ENCODE data around the gene PEPD.

PEPD gene

DNA sequence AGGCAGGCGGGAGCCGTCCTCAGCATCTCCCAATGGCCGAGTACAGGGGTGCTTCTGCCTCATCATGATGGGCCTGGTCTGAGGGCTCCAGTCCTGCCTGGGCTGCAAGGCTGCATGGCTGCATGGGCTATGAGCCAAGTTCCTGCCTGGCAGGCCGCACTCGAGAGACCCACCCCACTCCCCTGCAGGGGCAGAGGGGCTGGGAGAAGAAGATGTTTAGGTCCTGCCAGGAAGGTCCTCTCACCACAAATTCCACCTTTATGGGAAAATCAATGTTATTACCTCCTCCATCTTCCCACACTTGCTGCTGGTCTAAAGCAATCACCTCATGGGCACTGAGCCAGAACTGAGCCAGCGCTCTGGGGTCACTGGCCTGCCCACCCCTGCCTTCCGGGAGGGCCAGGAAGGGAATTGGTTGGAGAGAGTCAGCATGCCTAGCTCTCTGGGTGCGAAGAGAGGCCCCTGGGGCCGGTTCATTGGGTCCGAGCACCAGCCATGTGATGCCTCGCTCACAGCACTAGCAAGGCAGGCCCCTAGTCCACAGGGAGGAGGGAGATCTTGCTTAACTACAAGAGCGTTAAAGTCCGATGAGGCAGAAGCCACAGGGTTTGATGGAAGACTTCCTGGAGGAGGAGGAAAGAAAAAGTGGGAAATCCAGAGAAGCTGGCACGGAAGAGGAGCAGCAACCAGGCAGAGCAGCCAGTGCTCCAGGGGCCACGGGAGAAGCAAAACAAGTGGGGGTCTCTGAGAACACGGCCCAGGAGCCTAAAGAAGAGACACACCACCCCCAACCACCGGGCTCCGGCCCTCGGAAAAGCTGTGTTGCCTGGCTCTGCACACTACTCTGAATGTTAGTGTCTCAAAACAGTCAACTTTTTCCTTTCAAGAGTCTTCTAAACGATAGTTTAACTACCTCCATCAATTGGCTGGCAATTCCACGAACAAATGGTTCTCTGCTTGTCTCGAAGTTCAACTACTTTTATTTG lies 84.9 kb downstream of the PEPD start:
- DNase-seq, result no peak

DNA sequence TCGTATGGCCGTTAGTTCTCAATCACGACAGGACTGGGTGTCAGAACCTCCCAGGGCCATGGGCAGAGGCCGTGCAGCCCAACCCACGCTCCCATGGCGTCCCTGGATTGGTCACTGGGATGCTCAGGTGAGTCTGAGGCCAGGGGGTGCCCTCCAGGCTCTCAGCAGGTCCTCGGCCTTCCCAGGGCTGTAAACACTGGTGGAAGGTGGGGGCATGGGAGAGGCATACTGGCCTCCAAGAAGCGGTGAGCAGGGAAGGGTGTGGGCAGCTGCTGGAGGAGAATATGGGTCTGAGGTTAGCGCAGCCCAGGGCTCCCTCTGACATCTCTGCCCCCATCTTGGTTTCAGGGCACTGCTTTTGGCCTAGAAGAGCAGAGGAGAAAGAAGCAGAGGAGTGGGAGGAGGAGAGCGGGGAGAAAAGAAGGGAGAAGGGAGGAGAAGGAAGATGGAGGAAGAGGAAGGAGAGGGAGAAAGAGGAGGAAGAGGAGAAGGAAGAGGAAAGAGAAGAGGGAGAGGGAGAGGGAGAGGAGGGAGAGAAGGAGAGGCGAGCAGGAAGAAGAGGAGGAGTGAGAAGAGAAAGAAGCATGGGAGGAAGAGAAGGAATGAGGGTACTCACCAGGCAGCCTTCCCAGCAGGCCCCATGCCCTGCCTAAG lies 85.8 kb downstream of the PEPD start:
- no peak for DNase-seq

DNA sequence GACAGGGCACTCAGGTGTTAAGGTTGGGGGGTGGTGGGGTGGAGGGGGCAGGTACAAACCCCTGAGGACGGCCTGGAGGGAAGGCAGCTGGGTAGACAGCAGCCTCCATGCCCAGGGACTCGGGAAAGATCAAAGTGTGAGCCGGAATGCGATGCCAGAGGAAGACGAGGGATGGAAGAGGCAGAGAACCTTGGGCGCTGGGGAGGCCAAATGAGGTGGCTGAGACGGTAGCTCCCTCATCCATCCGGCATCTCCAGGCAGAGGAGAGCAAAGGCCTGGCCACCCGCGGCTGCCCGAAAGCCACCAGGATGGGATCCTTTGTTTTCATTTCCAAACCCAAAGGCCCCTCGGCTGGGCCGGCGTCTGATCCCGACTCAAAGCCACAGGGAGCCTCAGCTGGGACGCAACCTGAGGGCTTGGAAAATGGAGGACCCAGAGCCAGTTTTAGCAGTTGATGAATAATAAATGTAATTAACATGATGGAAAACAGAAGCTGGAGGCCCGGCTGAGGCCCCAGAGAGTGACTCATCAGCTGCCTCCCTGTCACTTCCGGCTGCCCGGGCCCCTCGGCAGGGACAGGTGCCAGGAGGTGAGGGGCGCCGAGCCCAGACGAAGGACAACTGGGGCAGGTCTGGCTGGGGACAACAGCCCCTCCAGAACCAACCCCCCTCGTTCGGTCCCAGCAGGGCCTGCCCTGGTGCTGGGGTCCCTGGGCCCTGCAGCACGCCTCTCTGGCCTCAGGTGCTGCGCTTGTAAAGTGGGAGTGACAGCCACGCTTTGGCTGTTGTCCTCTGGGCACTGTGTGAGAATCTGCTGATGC lies 86.5 kb downstream of the PEPD start:
- no peak for DNase-seq

DNA sequence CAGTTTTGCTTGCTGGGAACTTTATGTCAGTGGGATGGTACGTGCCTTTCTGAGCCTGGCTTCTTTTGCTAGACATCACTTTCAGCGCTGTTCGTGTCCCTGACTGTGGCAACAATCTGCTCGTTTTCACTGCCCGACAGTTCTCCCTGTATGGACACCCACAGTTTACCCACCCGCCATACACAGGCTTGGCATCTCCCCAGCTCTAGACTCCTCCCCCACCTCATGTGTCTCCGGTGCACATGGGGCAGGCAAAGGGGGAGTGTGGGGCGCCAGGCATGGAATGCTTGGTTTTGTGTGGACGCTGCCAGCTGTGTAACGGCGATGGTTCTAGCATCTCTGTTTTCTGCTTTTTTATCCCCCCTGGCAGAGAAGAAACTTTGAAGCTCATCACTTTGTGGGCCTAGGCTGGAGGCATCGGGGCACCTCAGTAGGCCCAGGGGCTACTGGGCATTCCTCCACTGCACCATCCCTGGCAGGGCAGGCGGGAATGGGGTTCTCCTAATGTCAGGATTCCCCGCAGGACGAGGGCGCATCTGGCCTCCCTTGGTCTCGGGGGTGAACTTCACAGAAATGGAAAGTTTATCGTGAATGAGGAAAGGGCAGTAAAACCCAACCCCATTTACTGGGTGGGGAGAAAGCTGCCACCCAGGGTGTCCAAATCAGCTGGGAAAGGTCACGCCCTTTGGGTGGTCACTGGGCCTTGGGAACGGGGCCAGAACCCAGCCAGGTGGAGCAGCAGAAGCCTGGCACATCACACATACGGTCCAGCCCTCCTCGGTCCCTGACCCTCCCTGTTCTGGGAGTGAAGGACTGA lies 87.3 kb downstream of the PEPD start:
- DNase-seq, result no peak

DNA sequence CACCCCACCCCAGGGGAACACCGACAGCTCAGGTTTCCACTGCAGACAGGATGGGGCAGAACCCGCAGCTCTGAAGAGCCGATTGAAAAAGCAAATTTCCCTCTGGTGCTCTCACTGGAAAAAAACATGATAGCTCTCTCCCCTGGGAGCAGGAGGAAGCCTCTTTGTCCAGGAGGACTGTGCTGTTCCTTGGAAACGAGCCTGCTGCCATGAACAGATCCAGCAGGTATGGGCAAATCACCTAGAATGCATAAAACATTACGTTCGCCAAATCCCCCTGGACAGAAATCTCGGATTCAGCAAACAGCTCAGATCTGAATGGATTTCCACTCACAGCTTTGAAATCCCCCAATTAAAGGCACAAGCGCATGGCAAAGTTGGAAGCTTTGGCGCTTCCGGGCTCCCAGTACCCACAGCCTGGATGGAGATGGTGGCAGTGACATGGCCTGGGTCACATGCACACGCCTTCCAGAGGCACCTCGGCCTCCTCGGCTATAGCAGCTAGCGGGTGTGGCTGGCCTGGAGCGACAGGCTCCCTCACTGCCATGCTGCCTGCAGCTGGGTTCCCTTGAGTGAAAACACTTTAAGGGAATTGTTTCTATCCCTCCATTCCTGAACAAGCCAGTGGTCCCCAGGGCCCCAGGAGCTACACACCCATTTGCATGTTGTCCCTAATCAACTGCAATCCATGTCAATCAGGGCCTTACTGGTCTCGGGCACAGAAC lies 89.0 kb downstream of the PEPD start:
- no peak for DNase-seq

DNA sequence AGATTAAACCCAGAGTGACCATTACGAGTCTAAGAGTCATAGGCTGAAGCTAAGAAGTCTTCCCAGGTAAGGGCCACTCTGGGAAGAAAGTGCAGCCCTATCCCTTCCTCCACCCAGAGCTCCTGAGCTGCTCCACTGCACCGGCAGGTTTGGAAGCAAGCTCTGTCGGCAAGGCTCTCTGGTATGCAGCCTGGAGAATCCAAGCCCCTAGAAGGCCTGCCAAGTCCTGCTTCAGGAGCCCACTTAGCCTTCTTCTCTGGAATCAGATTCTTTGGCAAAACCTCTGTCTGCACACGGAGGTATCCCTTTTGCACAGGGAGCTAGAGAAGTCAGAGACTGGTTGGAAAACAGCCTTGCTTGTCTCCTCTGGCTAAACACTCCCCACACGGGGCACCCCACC lies 89.6 kb downstream of the PEPD start:
- DNase-seq, result no peak

DNA sequence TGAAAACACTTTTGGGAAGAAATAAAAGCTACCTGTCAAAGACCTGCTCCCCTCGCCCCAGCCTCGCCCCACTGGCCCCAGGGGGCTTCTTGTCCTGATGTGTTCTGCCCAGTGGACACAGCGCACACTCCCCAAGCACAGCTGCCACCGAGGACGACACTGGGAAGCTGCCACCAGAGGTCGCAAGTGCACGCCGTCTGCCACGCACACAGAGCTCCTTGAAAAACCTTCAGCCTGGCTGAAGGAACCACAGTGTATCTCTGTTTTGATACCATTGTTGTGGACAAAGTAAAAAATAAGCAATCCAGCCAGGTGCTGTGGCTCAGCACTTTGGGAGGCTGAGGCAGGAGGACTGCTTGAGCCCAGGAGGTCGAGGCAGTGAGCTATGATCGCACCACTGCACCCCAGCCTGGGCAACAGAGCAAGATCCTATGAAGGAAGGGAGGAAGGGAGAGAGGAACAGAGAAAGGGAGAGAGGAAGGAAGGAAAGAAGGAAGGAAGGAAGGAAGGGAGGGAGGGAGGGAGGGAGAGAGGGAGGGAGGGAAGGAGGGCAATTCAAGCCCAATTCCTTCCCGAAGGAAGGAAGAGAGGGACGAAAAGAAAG lies 90.8 kb downstream of the PEPD start:
- peak; percentile 76 for DNase-seq

DNA sequence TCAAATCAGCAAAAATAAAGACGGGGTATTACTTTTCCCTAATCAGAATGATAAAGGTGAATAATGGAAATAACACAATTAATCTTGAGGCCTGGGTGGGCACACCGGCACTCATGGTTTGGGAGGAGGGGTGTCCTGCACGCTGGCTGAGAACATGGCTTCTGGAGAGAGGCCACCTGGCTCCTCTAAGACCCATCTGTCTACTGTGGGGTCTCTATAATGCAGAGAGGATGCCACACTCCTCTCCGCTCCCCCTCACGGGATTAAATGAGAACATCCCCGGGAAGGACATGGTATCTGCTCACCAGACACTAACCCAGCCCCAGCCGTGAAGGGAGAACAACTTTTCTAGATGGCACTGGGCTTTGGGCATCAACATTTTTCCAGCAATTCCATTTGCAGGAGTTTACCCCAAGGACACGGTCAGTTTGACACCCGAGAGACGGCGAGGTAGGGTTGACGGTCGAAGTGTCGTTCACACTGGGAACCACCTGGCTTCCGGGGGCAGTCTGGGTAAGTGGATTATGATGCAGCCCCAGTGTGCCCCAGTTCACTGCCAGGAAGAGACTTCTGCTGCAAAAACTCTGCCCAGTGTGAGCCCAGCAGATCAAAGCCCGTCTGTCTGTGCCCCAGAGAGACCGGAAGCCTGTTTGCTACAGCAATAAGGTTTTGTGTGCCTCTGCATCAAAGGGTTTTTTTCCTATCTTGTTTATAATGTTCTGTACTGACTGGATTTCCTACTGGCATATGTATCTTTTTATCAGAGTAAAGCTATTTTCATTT lies 91.5 kb downstream of the PEPD start:
- peak; percentile 60 for DNase-seq

DNA sequence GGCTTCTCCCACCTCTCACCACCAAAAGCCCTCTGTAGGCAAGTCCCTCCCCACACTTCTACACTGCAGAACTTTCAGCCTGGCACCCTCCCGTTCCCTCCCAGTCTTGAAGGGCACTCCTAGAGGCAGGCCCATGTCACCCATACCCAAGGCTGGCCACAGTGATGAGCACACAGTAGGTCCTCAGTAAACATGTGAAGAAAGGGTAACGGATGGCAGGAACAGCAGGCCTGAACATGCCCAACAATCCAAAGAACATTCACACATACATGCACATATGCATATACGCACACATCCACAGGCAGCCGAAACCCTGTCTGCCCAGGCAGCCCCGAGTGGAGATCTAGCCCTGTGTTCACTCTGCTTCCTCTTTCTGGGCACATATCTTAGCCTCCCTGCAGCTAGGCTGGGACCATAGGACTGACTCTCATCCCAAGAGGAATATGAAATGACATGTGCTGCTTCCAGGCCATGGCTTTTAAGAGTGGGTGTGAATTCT lies 92.9 kb downstream of the PEPD start:
- no peak for DNase-seq

DNA sequence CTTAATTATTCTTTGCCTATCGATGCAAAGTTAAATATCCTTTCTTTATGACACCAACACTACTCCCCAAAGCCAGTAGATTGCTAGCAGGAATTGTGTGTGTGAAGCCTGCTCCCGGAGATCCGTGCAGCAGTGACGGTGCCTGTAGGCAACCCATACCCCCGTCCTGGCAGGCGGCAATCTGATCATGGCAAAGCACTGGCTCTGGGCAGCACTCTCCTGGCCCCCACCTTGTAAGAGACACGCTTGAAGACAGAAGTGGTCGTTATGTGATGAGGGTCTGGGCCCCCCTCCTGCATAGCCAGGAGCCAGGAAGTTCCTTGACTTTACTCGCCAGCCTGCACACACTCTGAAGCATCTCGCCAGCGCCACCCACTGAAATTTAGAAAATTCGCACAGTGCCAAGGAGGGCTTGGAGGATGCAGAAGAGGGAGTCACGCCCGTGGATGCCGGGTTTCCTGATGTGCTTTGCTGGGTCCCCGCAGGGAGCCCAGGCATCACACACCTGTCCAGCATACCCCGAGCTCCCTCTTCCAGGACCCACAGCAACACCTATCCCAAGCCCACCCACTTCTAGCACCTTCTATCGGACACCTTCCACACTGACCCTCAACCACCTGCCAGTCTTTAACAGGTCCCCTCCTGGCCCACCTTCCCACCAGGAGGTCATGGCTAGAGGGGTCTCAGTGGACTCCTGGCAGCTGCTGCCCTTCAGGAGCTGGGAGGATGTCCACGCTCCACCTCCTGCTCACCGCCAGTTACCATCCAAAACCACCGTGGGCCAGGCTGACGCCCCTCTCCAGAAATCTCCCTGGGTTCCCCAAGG lies 93.6 kb downstream of the PEPD start:
- DNase-seq, result no peak

DNA sequence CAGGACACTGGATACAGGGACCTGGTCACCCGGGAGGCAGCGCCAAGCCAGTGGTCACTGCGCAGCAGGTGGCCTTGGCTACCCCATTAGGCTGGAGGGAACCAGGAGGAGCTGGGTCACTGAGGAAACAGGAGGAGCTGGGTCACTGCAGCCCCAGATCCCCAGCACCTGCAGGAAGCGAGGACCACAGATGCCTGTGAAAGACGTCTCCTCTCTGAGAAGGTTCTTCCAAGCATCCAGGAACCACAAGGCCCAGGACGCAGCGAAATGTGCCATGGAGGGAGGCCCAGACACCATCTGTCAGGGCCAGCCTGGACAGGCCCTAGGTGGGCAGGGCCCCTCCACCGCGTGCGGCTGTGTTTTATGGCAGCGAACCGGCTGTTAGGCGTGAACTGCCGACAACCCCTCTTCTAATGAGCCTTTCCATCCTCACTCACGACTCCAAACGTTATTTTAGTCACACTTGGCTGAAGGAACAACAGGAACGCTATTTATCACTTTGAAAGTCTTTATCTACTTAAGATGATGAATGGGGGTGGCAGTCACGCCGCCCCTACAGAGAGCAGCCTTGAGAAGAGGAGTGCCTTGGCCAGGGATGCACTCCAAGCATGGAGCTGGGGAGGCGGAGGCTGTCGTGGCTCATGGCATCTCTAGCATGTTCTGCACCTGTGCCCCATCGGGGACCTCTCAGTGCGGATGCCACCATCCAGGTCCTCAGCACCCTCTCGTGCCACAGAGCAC lies 94.8 kb downstream of the PEPD start:
- no peak for DNase-seq

DNA sequence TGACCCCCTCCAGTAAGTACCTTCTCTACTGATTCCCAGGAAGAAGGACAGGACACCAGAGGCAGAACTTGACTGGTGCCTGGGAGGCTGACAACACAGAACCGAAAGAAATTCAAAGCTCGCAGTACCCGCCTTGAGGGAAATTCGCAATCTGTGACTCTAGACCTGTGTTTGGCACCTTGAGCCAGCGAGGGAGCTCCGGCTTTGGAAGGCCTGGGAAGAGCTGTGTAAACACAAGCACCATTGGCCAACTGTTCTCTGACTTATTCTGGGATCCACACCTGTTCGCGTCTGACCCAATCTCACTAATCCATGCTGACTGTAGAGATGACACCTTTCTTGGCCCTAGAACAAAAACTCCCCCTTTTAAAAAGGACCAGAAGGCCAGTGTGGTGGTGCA lies 97.4 kb downstream of the PEPD start:
- no peak for DNase-seq

DNA sequence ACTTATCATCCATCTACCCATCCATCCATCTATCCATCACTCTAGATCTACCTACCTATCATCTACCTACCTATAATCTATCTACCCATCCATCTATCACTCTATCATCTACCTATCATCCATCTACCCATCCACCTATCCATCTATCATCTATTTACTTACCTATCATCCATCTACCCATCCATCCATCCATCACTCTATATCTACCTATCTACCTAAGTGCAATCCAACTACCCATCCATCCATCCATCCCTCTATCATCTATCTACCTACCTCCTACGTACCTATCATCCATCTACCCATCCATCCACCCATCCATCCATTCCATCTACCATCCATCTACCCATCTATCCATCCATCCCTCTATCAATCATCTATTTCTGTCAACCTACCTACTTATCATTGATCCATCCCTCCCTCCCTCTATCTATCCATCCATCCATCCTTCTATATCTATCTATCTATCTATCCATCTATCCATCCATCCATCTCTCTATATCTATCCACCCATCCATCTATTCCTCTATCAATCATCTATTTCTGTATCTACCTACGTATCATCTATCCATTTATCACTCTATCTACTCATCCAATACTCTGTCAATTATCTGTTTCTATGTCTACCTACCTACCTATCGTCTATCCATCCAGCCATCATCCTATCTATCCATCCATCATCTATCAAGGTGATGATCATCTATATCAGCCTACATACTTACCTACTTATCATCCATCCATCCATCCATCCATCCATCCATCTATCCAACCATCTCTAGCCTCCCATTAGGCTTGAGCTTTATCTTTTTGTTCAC lies 99.0 kb downstream of the PEPD start:
- DNase-seq, result no peak

DNA sequence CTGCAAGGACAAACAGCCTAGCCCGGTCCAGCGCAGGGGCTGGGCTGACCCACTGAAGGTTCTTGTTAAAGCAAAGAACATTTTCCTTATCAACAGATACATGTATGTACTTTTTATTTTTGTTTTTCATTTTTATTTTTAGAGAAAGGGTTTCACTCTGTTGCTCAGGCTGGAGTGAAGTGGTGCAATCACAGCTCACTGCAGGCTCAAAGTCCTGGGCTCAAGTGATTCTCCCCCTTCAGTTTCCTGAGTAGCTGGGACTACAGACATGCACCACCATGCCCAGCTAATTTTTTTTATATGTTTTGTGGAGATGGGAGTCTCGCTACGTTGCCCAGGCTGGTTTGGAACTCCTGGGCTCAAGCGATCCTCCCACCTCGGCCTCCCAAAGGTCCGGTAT lies 100.2 kb downstream of the PEPD start:
- DNase-seq, result no peak

DNA sequence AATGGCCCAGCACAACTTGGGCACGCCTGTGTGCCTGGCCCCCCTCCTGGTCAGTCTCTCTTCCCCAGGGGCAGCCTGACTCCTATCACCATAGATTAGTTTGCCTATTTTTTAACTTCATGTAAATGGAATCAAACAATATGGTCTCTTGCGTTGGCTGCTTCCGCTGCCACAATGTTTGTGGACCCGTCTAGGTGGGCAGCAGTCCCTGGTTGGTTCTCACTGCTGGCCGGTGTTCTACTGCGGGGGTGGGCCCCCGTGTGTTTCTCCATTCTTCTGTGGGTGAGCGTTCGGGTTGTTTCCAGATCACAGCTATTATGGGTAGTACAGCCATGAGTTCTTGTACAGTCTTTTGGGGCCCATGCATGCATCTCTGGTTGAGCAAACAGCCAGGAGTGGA lies 100.8 kb downstream of the PEPD start:
- DNase-seq, result no peak

DNA sequence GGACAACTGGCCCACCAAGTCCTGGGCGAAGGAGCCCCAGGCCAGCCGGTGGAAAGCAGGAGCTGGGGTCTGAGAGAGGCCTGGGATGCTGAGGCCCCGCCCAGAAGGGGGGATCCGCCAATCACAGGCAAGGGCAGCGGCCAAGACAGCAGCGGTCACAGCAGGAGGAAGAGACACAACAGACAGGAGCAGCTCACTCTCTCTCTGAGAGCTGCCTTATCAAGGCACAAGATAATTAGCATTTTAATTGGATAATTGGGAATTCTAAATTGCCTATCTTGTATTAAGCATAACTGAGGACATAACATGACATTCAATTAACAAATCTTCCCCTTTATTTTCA lies 101.8 kb downstream of the PEPD start:
- DNase-seq, result no peak

DNA sequence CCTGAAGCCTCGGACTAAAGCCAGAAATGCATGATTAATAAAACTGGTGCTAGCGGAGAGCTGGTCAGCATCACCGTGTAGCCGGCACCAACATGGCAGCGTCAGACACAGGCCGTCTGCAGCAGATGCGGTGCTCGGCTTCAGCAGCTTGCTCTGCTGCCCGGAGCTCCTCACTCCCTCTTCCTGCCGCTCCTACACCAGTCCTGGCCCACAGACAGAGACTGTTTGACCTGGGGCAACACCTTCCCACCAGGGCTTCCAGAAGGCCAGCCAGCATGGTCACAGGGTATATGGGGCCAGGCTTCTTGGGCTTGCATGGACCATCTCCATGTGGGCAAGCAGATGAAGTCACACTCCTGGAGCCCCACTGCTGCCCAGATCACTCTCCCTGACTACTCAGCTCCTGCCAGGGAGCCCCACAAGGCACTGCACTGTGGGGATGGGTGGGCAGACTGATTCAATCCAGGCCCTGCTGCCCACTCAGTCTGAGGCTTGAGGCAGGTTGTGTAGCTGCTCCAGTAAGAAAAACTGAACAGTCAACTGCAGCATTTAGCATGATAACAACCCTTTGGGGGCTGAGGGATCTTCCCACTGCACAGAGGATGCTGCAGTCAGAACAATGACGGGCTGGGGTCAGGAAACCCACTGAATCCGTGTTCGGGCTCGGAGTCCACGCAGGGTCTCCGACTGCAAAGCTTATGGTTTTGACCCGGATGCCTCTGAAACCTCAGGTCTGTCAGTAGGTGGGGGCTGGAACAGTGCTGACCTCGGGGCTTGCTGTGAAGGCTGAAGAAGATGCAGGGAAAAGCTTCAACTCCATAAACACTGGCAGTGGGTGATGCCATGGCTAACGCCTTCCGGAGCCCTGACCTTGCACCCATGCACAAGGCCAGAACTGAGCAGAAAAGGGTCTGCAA lies 102.5 kb downstream of the PEPD start:
- DNase-seq, result no peak

All from CD4-positive, alpha-beta T cell treated with Interleukin-17A for 4 hours (primary cell).